ENCODE data around the gene IFT43. TPM values are rescaled to one million over a fixed set of nuclear protein-coding genes. Genes with fewer than 3 reads are reported as not detected.
A peak's percentile ranks its signal among the peaks of the same experiment; 100 is the strongest.

IFT43 gene
- total and polyA plus RNA-seq, 5 experiments from 2014 or later, result 13.6 to 27.1 (median 15.6) TPM

DNA sequence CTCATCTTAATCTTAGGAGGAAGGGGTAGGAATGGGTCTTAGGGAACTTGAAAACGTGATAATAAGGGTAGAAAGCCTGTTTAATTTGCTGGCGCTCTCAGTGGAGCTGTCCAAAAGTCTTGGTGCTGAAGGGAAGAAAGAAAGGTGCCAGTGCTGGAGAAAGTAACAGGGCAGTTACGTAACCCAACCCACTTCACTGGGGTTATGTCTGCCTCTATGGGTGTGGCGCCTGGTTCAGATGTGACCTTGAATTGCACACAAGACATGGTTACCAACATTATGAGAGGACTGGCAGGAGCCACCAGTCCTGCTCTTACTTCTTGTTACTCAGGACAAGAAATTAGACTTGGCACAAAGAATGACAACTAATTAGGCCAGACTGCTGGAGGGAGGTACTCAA lies 147.5 kb downstream of the IFT43 start:
- peaks cover 46 to 100% (median 71%) of the 10 kb centered on the region in 5 donors for H3K27me3 Mint-ChIP-seq
- no peak overlapping the region for H3K4me3 Mint-ChIP-seq
- peaks cover 0 to 23% (median 6%) of the 10 kb centered on the region in 9 donors for H3K9me3 Mint-ChIP-seq
- peak in 3 of 10 donors; percentile 4 to 11 (median 5) for DNase-seq
- peaks cover 3 to 10% (median 5%) of the 10 kb centered on the region in 4 donors for H3K4me1 Mint-ChIP-seq
- H3K27ac Mint-ChIP-seq, result no peak overlapping the region
- ATAC-seq, result no peak
- H3K36me3 Mint-ChIP-seq, result peaks cover 0 to 15% (median 3%) of the 10 kb centered on the region in 3 donors
- POLR2A ChIA-PET, result no interaction called here

Other genes starting within 250 kb of the IFT43 start
- 1 to 10 TPM; 9.1 to 9.6 TPM for gene TGFB3, start 3.8 kb upstream of the IFT43 start, total RNA-seq
- gene TGFB3, start 3.8 kb upstream of the IFT43 start, polyA plus RNA-seq, result under 1 TPM in 2 of 3 donors, not detected in 1; 0.30 to 0.68 TPM
- 10 to 100 TPM; 61.8 to 63.3 TPM for gene GPATCH2L, start 166.2 kb downstream of the IFT43 start, total RNA-seq
- 10 to 100 TPM in 2 of 3 donors, 1 to 10 TPM in 1; 9.5 to 12.8 (median 12.5) TPM for gene GPATCH2L, start 166.2 kb downstream of the IFT43 start, polyA plus RNA-seq

Measured in naive thymus-derived CD8-positive, alpha-beta T cell (primary cell).